Rectal smooth muscle tissue (tissue), 1 donor: ENCODE results near the gene FHL3.

Experiments used
- H3K27ac ChIP-seq: one replicate; pipeline ENCODE4 v1.7.0; 2013; ENCODE audit warnings: low read depth, low read length, inconsistent platforms
- H3K27me3 ChIP-seq: one replicate; pipeline ENCODE4 v1.7.0; 2013; ENCODE audit warnings: low read length; ENCODE audit not compliant: control insufficient read depth, insufficient read depth
- H3K36me3 ChIP-seq: one replicate; pipeline ENCODE4 v1.7.0; 2013; ENCODE audit warnings: low read length; ENCODE audit not compliant: control insufficient read depth, insufficient read depth
- H3K4me1 ChIP-seq: one replicate; pipeline ENCODE4 v1.7.0; 2013; ENCODE audit warnings: low read length; ENCODE audit not compliant: control insufficient read depth, insufficient read depth
- H3K4me3 ChIP-seq: one replicate; pipeline ENCODE4 v1.7.0; 2013; ENCODE audit warnings: low read length
- H3K9ac ChIP-seq: one replicate; pipeline ENCODE4 v1.7.0; 2013; ENCODE audit warnings: low read length

FHL3 gene

GRCh38 chr1:38000529-38001455, 4.5 kb downstream of the FHL3 start:
- H3K27me3 ChIP-seq, result peaks cover 2% of the 10 kb centered on the region
- peaks cover 50% of the 10 kb centered on the region for H3K4me1 ChIP-seq
- H3K36me3 ChIP-seq, result peaks cover 3% of the 10 kb centered on the region
- H3K4me3 ChIP-seq, result peak overlapping the region; percentile 38
- peak overlapping the region; percentile 93 for H3K27ac ChIP-seq
- H3K9ac ChIP-seq, result no peak overlapping the region

GRCh38 chr1:38000233-38000528, 5.1 kb downstream of the FHL3 start:
- peak overlapping the region; percentile 93 for H3K27ac ChIP-seq
- peak overlapping the region; percentile 38 for H3K4me3 ChIP-seq
- H3K36me3 ChIP-seq, result peaks cover 3% of the 10 kb centered on the region
- peaks cover 2% of the 10 kb centered on the region for H3K27me3 ChIP-seq
- peaks cover 53% of the 10 kb centered on the region for H3K4me1 ChIP-seq
- no peak overlapping the region for H3K9ac ChIP-seq

DNA sequence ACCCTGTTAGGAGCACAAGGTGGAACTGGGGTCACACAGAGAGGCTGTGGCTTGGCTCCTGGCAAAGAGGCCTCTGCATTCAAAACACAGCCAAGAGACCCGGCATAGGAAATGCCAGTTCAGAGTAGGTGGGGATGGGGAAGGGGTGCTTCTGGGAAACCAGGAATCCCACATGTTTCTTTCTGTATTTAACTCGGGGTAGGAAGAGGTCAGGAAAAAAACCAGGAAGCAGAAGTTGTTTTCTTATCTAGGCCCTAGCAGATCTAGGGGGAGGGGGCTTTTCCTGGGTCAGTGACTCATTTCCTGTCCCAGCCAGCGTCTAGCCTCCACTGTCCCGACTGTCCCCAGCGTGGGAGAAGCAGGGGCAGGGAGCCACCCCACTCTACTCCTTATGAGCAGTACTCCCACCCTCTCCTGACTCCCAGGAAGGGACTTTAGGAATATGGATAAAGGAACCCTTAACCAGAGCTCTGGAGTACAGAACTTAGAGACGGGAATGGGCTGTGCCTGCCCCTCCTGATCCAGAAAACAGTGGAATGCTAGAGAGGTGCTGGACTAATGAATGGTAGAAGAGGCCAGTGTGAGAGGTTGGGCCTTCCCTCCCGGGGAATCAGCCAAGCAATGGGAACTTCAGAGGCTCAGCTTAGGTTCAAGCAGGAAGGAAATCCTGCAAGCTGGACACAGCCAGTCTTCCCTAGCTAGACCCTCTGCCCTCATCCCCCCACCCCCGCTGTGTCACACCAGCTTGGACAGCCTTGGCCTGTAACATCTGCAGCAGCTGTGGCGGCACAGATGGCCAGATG, 5.7 kb downstream of the FHL3 start:
- peaks cover 2% of the 10 kb centered on the region for H3K27me3 ChIP-seq
- H3K36me3 ChIP-seq, result peaks cover 3% of the 10 kb centered on the region
- peak overlapping the region; percentile 93 for H3K27ac ChIP-seq
- peak overlapping the region; percentile 38 for H3K4me3 ChIP-seq
- H3K9ac ChIP-seq, result no peak overlapping the region
- peaks cover 58% of the 10 kb centered on the region for H3K4me1 ChIP-seq

DNA sequence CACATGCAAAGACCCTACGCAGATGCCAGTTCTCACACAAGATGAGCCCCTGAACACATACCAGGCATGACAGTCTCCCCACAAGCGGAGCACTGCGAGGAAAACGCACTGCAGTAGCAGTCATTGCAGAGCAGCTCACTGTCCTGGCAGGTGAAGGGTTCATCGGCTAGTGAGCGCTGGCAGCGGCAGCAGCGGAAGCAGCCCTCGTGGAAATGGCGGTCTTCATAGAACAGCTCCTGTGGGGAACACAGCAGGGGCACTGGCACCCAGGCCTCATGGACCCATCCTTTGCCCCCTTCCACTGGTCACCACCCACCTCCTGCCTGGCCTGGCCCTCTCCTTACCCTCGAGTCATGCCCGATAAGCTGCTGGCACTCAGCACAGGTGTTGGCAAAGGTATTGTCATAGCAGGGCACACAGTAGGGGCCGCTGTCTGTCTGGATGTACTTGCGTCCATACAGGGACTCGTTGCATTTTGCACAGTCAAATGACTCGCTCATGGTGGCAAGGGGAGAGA, 6.3 kb downstream of the FHL3 start:
- Histone ChIP-seq H3K36me3 (peaks cover 3% of the 10 kb centered on the region), H3K4me1 (peaks cover 54% of the 10 kb centered on the region), H3K27ac (peak overlapping the region; percentile 93), H3K27me3 (no peaks in the 10 kb centered on the region), H3K9ac (no peak overlapping the region), H3K4me3 (peak overlapping the region; percentile 4)

DNA sequence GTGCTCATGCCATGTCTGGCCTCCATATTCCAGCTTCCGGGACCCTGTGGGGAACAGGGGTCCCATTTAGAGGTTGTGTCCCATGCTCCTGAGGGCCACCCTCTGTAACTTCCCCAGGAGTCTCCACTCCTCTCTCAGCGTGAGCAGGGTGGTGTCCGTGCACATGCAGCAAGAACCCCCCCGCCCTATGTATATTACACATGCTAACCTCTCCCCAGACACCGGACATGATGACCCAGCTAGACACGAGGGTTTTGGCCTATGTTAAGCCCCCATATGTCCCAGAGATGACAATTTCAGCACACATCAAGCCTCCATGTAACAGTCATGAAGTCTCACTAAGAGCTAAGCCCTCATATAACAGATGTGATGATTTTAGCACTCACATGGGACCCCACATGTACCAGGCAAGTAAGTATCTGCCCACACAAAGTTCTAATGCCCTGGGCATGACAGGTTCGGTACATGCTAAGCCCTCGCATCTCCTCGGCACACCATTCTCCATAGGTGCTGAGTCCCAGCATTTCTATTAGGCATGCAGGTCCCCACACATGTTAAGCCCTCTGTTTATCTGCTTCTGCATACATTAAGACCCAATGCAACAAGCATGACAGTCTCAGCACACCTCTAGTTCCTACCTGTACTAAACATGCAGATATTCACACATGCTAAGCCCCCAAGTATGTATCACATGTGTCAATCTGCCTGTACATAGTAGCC, 7.1 kb downstream of the FHL3 start:
- peaks cover 3% of the 10 kb centered on the region for H3K36me3 ChIP-seq
- no peak overlapping the region for H3K9ac ChIP-seq
- H3K27me3 ChIP-seq, result no peaks in the 10 kb centered on the region
- H3K4me1 ChIP-seq, result peaks cover 47% of the 10 kb centered on the region
- no peak overlapping the region for H3K4me3 ChIP-seq
- H3K27ac ChIP-seq, result peak overlapping the region; percentile 93

DNA sequence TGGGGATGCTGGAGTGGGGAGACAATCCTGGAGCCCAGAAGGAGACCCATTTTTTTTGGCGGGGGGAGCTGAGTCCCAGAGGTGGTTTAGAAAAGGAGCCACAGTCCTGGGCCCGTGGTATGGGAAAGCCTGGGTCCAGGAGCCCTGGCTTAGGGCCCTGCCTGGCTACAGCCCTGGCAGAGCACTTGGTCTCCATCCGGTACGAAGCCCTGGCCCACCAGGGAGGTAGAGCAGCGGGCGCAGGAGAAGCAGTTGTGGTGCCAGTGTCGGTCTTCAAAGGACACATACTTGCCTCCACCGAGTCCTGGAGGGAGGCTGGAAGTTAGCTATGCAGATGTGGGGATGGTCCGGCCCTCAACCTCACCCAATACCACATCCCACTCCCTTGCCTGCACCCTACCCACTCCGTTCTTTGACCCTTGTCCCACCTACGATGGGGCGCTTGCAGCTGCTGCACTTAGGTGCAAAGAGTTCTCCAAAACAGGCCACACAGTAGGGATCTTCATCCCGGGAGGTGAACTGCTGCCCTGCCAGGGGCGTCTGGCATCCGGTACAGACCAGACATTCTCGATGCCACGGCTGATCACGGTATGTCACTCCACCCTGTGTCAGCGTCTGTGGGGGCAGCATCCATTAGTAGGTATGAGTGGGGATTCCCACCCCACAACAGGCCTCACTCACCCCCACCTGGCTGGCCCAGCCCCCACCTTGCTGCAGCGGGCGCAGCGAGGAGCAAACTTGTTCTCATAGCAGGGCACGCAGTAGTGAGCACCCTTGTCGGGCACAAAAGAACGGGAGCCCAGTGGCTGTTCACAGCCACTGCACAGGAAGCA, 7.8 kb downstream of the FHL3 start:
- H3K4me3 ChIP-seq, result no peak overlapping the region
- H3K36me3 ChIP-seq, result peaks cover 3% of the 10 kb centered on the region
- no peaks in the 10 kb centered on the region for H3K27me3 ChIP-seq
- H3K9ac ChIP-seq, result no peak overlapping the region
- H3K4me1 ChIP-seq, result peaks cover 44% of the 10 kb centered on the region
- H3K27ac ChIP-seq, result peak overlapping the region; percentile 98

DNA sequence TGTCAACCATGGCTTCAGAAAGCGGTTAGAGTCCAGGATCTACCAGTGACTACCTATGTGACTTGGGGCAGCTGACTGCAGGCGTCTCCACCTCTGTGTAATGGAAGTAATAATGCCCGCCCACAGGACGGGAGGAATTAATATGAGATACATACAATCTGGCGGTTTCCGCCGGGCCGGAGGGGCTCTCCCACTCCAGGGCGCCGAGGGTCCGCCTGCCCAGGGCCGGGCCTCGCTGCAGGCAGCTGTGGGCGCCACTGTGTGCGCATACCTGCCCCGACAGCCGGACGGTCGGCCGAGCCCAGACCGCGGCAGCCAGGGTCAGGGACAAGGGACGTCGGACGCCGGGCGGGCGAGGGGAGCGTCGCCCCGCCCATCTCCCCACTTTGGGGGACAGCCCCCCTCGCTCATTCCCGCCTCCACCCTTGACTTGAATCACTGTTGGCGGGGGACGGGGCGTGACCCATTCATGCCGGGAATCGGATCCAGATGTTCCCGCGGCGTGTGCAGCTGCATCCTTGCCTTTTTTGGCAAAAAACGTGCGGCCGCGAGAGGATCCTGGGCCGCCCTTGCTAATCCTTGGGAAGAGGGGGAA, 9.5 kb downstream of the FHL3 start:
- peaks cover 3% of the 10 kb centered on the region for H3K36me3 ChIP-seq
- H3K27ac ChIP-seq, result peak overlapping the region; percentile 98
- H3K4me1 ChIP-seq, result peaks cover 36% of the 10 kb centered on the region
- peak overlapping the region; percentile 71 for H3K4me3 ChIP-seq
- H3K9ac ChIP-seq, result peak overlapping the region; percentile 46
- no peaks in the 10 kb centered on the region for H3K27me3 ChIP-seq

GRCh38 chr1:37994886-37995566, 10.3 kb downstream of the FHL3 start:
- peaks cover 28% of the 10 kb centered on the region for H3K4me1 ChIP-seq
- H3K27me3 ChIP-seq, result no peaks in the 10 kb centered on the region
- peaks cover 3% of the 10 kb centered on the region for H3K36me3 ChIP-seq
- peak overlapping the region; percentile 98 for H3K27ac ChIP-seq
- H3K4me3 ChIP-seq, result peak overlapping the region; percentile 71
- H3K9ac ChIP-seq, result no peak overlapping the region

- Histone ChIP-seq H3K4me3 (peak overlapping the region; percentile 79), H3K27me3 (no peaks in the 10 kb centered on the region), H3K4me1 (no peaks in the 10 kb centered on the region), H3K27ac (peak overlapping the region; percentile 62), H3K9ac (peak overlapping the region; percentile 41), H3K36me3 (peaks cover 15% of the 10 kb centered on the region)
These were observed 15.9 kb downstream of the FHL3 start for GRCh38 chr1:37989361-37989930.

GRCh38 chr1:37987679-37988078, 17.6 kb downstream of the FHL3 start:
- no peak overlapping the region for H3K27ac ChIP-seq
- H3K27me3 ChIP-seq, result no peaks in the 10 kb centered on the region
- H3K36me3 ChIP-seq, result peaks cover 20% of the 10 kb centered on the region
- H3K4me3 ChIP-seq, result no peak overlapping the region
- no peaks in the 10 kb centered on the region for H3K4me1 ChIP-seq
- H3K9ac ChIP-seq, result no peak overlapping the region
